Mesendoderm (in vitro differentiated cells): ENCODE results near the gene SORD.

Experiments used
- DNase-seq: peaks from one replicate; pipeline ENCODE4 v3.0.0; 2013
- H2AK5ac ChIP-seq: 2 replicates; pipeline ENCODE4 v1.6.1; 2013; ENCODE audit warnings: low read length, inconsistent platforms
- H2BK120ac ChIP-seq: 2 replicates; pipeline ENCODE4 v1.6.1; 2013; ENCODE audit warnings: low read depth, mild to moderate bottlenecking, low read length, moderate library complexity, mixed read lengths
- H2BK15ac ChIP-seq: replicated peaks from 2 replicates; pipeline ENCODE4 v1.6.1; 2013; ENCODE audit warnings: low read depth, mild to moderate bottlenecking, moderate library complexity
- H2BK5ac ChIP-seq: 2 replicates; pipeline ENCODE4 v1.6.1; 2013; ENCODE audit warnings: low read length, inconsistent platforms
- H3K18ac ChIP-seq: 2 replicates; pipeline ENCODE4 v1.6.1; 2013; ENCODE audit warnings: mild to moderate bottlenecking, low read length, mixed read lengths
- H3K23ac ChIP-seq: one replicate; pipeline ENCODE4 v1.6.1; 2013; ENCODE audit warnings: low read length
- H3K27ac ChIP-seq: 2 replicates; pipeline ENCODE4 v1.5.1; 2013; ENCODE audit warnings: low read depth, mild to moderate bottlenecking, inconsistent platforms, low read length, moderate library complexity
- H3K27me3 ChIP-seq: 2 replicates; pipeline ENCODE4 v1.6.1; 2013; ENCODE audit warnings: low read length, control low read depth, mild to moderate bottlenecking, inconsistent platforms; ENCODE audit not compliant: insufficient read depth, poor library complexity
- H3K36me3 ChIP-seq: 2 replicates; pipeline ENCODE4 v1.6.1; 2013; ENCODE audit warnings: low read length, inconsistent platforms; ENCODE audit not compliant: control insufficient read depth, insufficient read depth
- H3K4ac ChIP-seq: one replicate; pipeline ENCODE4 v1.6.1; 2013; ENCODE audit warnings: low read depth, mild to moderate bottlenecking, low read length, moderate library complexity
- H3K4me1 ChIP-seq: 2 replicates; pipeline ENCODE4 v1.6.1; 2013; ENCODE audit warnings: low read depth, low read length, inconsistent platforms; ENCODE audit not compliant: control insufficient read depth
- H3K4me2 ChIP-seq: 2 replicates; pipeline ENCODE4 v1.6.1; 2013; ENCODE audit warnings: low read length
- H3K4me3 ChIP-seq: 2 replicates; pipeline ENCODE4 v1.5.1; 2013; ENCODE audit warnings: mild to moderate bottlenecking, low read length
- H3K56ac ChIP-seq: one replicate; pipeline ENCODE4 v1.6.1; 2013; ENCODE audit warnings: low read length
- H3K79me1 ChIP-seq: 2 replicates; pipeline ENCODE4 v1.6.1; 2013; ENCODE audit warnings: low read length, inconsistent platforms
- H3K79me2 ChIP-seq: 2 replicates; pipeline ENCODE4 v1.6.1; 2013; ENCODE audit warnings: mild to moderate bottlenecking, low read length; ENCODE audit not compliant: control insufficient read depth, insufficient read depth
- H3K9ac ChIP-seq: 2 replicates; pipeline ENCODE4 v1.6.1; 2013; ENCODE audit warnings: low read length, inconsistent platforms
- H4K5ac ChIP-seq: one replicate; pipeline ENCODE4 v1.6.1; 2013; ENCODE audit warnings: low read length
- H4K8ac ChIP-seq: one replicate; pipeline ENCODE4 v1.6.1; 2013; ENCODE audit warnings: low read depth, mild to moderate bottlenecking, control low read depth, low read length, moderate library complexity
- WGBS: extraction: QIAGEN DNeasy Blood & Tissue Kit; methylation state at CpG from one replicate; pipeline ENCODE4 v1.1.7; 2013; ENCODE audit warnings: low lambda C conversion rate, missing lambda C conversion rate; ENCODE audit not compliant: insufficient coverage; ENCODE audit errors: extremely low coverage; 5-methylcytosine and 5-hydroxymethylcytosine counted together

The SORD gene

DNA sequence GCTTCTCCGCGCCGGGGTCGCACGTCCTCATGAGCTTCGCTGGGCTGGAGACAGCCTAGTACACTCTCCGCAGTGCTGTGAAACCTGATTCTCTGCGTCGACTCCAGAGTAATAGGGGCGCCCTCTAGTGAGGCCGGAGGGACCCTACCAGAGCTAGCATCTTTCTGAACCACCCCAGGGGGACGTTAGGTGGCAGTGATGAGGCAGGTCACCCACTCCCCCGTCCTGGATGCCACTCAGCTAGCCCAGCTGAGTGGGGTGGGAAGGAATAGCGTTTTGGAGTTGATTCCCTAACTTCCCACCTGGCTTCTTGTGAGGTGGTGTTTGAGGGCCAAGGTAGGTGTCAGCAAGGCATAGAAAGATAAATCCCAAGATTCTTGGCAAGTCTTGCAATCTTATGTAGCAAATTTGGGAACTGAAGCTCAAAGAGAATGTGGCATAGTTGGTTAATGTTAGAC lies 95.2 kb downstream of the SORD start:
- H3K4me2 ChIP-seq, result no peak overlapping the region
- H3K79me1 ChIP-seq, result no peaks in the 10 kb centered on the region
- no peak overlapping the region for H3K18ac ChIP-seq
- no peaks in the 10 kb centered on the region for H3K4me1 ChIP-seq
- WGBS, result no CpG with 5 or more reads among the region's 14 CpGs
- H2BK5ac ChIP-seq, result no peak overlapping the region
- H4K8ac ChIP-seq, result no peak overlapping the region
- peaks cover 46% of the 10 kb centered on the region for H3K27me3 ChIP-seq
- H3K79me2 ChIP-seq, result no peaks in the 10 kb centered on the region
- H2AK5ac ChIP-seq, result no peak overlapping the region
- no peak overlapping the region for H3K4ac ChIP-seq
- no peak overlapping the region for H2BK120ac ChIP-seq
- H4K5ac ChIP-seq, result no peak overlapping the region
- H3K36me3 ChIP-seq, result no peaks in the 10 kb centered on the region
- H3K56ac ChIP-seq, result no peak overlapping the region
- no peak overlapping the region for H3K23ac ChIP-seq
- no peak overlapping the region for H3K27ac ChIP-seq
- H3K9ac ChIP-seq, result no peak overlapping the region
- no peak overlapping the region for H2BK15ac ChIP-seq
- H3K4me3 ChIP-seq, result no peak overlapping the region
- DNase-seq, result peak; percentile 95

GRCh38 chr15:45118996-45119395 lies 96.0 kb downstream of the SORD start:
- H3K79me1 ChIP-seq, result no peaks in the 10 kb centered on the region
- no peak overlapping the region for H2BK120ac ChIP-seq
- peaks cover 37% of the 10 kb centered on the region for H3K27me3 ChIP-seq
- H3K23ac ChIP-seq, result no peak overlapping the region
- DNase-seq, result no peak
- no peaks in the 10 kb centered on the region for H3K79me2 ChIP-seq
- H4K8ac ChIP-seq, result no peak overlapping the region
- no peak overlapping the region for H2BK5ac ChIP-seq
- H2AK5ac ChIP-seq, result no peak overlapping the region
- no peak overlapping the region for H3K18ac ChIP-seq
- no peak overlapping the region for H3K9ac ChIP-seq
- no peak overlapping the region for H3K4me2 ChIP-seq
- no peak overlapping the region for H4K5ac ChIP-seq
- no peaks in the 10 kb centered on the region for H3K4me1 ChIP-seq
- no CpG with 5 or more reads among the region's 5 CpGs for WGBS
- H3K27ac ChIP-seq, result no peak overlapping the region
- H3K56ac ChIP-seq, result no peak overlapping the region
- no peak overlapping the region for H3K4ac ChIP-seq
- no peak overlapping the region for H3K4me3 ChIP-seq
- H3K36me3 ChIP-seq, result no peaks in the 10 kb centered on the region
- no peak overlapping the region for H2BK15ac ChIP-seq

GRCh38 chr15:45120081-45120972 lies 97.3 kb downstream of the SORD start:
- no peak overlapping the region for H3K27ac ChIP-seq
- H3K79me2 ChIP-seq, result no peaks in the 10 kb centered on the region
- H2AK5ac ChIP-seq, result no peak overlapping the region
- no CpG with 5 or more reads among the region's 10 CpGs for WGBS
- H3K27me3 ChIP-seq, result peaks cover 29% of the 10 kb centered on the region
- no peak overlapping the region for H3K18ac ChIP-seq
- H3K4me1 ChIP-seq, result no peaks in the 10 kb centered on the region
- H3K4me2 ChIP-seq, result no peak overlapping the region
- H3K4me3 ChIP-seq, result no peak overlapping the region
- H2BK120ac ChIP-seq, result no peak overlapping the region
- H3K9ac ChIP-seq, result no peak overlapping the region
- H3K79me1 ChIP-seq, result no peaks in the 10 kb centered on the region
- no peak overlapping the region for H3K23ac ChIP-seq
- H4K5ac ChIP-seq, result no peak overlapping the region
- no peak overlapping the region for H4K8ac ChIP-seq
- DNase-seq, result no peak
- no peak overlapping the region for H3K56ac ChIP-seq
- H3K36me3 ChIP-seq, result no peaks in the 10 kb centered on the region
- H2BK15ac ChIP-seq, result no peak overlapping the region
- no peak overlapping the region for H3K4ac ChIP-seq
- no peak overlapping the region for H2BK5ac ChIP-seq

DNA sequence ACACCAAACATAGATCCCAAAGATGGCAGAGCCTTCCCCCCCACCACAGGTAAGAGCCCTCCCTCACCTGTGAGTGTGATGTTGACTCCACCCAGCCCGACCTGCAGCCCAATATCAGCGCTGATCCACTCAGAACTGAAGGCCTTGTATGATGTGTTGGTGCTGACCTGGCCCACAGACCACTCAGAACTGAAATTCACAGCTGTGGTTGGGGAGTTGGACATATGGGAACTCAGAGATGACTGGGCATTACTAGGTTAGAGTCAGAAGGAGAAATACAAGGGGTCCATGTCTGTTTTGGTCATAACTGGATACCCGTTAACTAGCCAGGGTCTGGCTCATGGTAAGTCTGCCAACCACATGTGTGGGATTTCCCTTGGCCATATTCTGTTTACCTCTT lies 98.0 kb downstream of the SORD start:
- no peak overlapping the region for H3K23ac ChIP-seq
- H3K27me3 ChIP-seq, result peaks cover 26% of the 10 kb centered on the region
- H3K79me1 ChIP-seq, result no peaks in the 10 kb centered on the region
- no peak for DNase-seq
- WGBS, result no CpG with 5 or more reads among the region's 3 CpGs
- no peak overlapping the region for H2BK120ac ChIP-seq
- no peak overlapping the region for H3K4ac ChIP-seq
- no peak overlapping the region for H3K27ac ChIP-seq
- no peak overlapping the region for H3K4me3 ChIP-seq
- H3K36me3 ChIP-seq, result no peaks in the 10 kb centered on the region
- no peak overlapping the region for H3K4me2 ChIP-seq
- H3K4me1 ChIP-seq, result no peaks in the 10 kb centered on the region
- H2BK15ac ChIP-seq, result no peak overlapping the region
- no peak overlapping the region for H4K5ac ChIP-seq
- H3K79me2 ChIP-seq, result no peaks in the 10 kb centered on the region
- no peak overlapping the region for H2BK5ac ChIP-seq
- H3K18ac ChIP-seq, result no peak overlapping the region
- H2AK5ac ChIP-seq, result no peak overlapping the region
- H3K56ac ChIP-seq, result no peak overlapping the region
- H3K9ac ChIP-seq, result no peak overlapping the region
- no peak overlapping the region for H4K8ac ChIP-seq

GRCh38 chr15:45121706-45122417 lies 98.9 kb downstream of the SORD start:
- Histone ChIP-seq H4K5ac (no peak overlapping the region), H3K9ac (no peak overlapping the region), H3K23ac (no peak overlapping the region), H3K4ac (no peak overlapping the region), H2BK5ac (no peak overlapping the region), H3K79me1 (no peaks in the 10 kb centered on the region), H3K27ac (no peak overlapping the region), H3K4me2 (no peak overlapping the region), H3K36me3 (no peaks in the 10 kb centered on the region), H3K4me3 (no peak overlapping the region), H2BK120ac (no peak overlapping the region), H2BK15ac (no peak overlapping the region), H3K56ac (no peak overlapping the region), H2AK5ac (no peak overlapping the region), H4K8ac (no peak overlapping the region), H3K18ac (no peak overlapping the region), H3K4me1 (no peaks in the 10 kb centered on the region), H3K27me3 (peaks cover 18% of the 10 kb centered on the region), H3K79me2 (no peaks in the 10 kb centered on the region)
- no CpG with 5 or more reads among the region's 9 CpGs for WGBS
- peak; percentile 51 for DNase-seq
